ENCODE results near the gene CCR3. TPM values are rescaled to one million over a fixed set of nuclear protein-coding genes. Genes with fewer than 3 reads are reported as not detected.

Gene CCR3
- total RNA-seq, 1 experiment from 2014 or later: 0.22 TPM

- ChIA-PET CTCF (no interaction called here), POLR2A (ENCODE audit: unreplicated experiment) (no interaction called here)
- no peak overlapping the region for H3K4me3 ChIP-seq (ENCODE audit: low read length)
- peaks cover 10% of the 10 kb centered on the region; the same call in 1 of the 2 replicates for H3K4me1 ChIP-seq (ENCODE audit: insufficient read depth, low read length)
- H3F3A ChIP-seq (ENCODE audit: low read length, unreplicated experiment): no peaks in the 10 kb centered on the region
- H3K36me3 ChIP-seq (ENCODE audit: low read depth, low read length): no peaks in the 10 kb centered on the region
- no peak overlapping the region for H2AFZ ChIP-seq (ENCODE audit: low read length)
- TF ChIP-seq CTCF (conservative IDR thresholded peaks at IDR 0.05; ENCODE audit: low read depth, low read length) (no peak), EZH2 (IDR thresholded peaks at IDR 0.05; ENCODE audit: low read length, unreplicated experiment) (no peak), EZH2phosphoT487 (IDR thresholded peaks at IDR 0.05; ENCODE audit: borderline replicate concordance, low read length) (no peak)
- H3K27ac ChIP-seq (ENCODE audit: low read length): no peak overlapping the region
- H3K9me2 ChIP-seq (replicated peaks; ENCODE audit: low read length): no peaks in the 10 kb centered on the region
- H3K9ac ChIP-seq (ENCODE audit: low read length): no peak overlapping the region
- H3K4me2 ChIP-seq (ENCODE audit: low read length): no peak overlapping the region
- no TSS peak for BruUV-seq (replicated peaks)
- H4K20me1 ChIP-seq (ENCODE audit: low read length): no peaks in the 10 kb centered on the region
- ATAC-seq (no peak), DNase-seq (no peak)
- intact Hi-C loops (cut with micrococcal nuclease): no loop called here
- no peaks in the 10 kb centered on the region for H3K27me3 ChIP-seq (ENCODE audit: low read length)
- no peaks in the 10 kb centered on the region for H3K79me2 ChIP-seq (ENCODE audit: low read length)
- H3K9me3 ChIP-seq (ENCODE audit: low read length): no peaks in the 10 kb centered on the region
These were observed 59.0 kb downstream of the CCR3 start for GRCh38 chr3:46301122-46301835.

GRCh38 chr3:46303240-46303639 lies 61.0 kb downstream of the CCR3 start:
- no peaks in the 10 kb centered on the region for H3K79me2 ChIP-seq (ENCODE audit: low read length)
- no peak overlapping the region for H2AFZ ChIP-seq (ENCODE audit: low read length)
- ATAC-seq (no peak), DNase-seq (no peak)
- H3K27ac ChIP-seq (ENCODE audit: low read length): no peak overlapping the region
- TF ChIP-seq EZH2 (IDR thresholded peaks at IDR 0.05; ENCODE audit: low read length, unreplicated experiment) (no peak), CTCF (conservative IDR thresholded peaks at IDR 0.05; ENCODE audit: low read depth, low read length) (no peak), EZH2phosphoT487 (IDR thresholded peaks at IDR 0.05; ENCODE audit: borderline replicate concordance, low read length) (no peak)
- H3K4me1 ChIP-seq (ENCODE audit: insufficient read depth, low read length): no peaks in the 10 kb centered on the region; the same call in 1 of the 2 replicates
- H3K9ac ChIP-seq (ENCODE audit: low read length): no peak overlapping the region
- H3K36me3 ChIP-seq (ENCODE audit: low read depth, low read length): no peaks in the 10 kb centered on the region
- no TSS peak for BruUV-seq (replicated peaks)
- H3K27me3 ChIP-seq (ENCODE audit: low read length): no peaks in the 10 kb centered on the region
- H4K20me1 ChIP-seq (ENCODE audit: low read length): no peaks in the 10 kb centered on the region
- no peak overlapping the region for H3K4me3 ChIP-seq (ENCODE audit: low read length)
- ChIA-PET POLR2A (ENCODE audit: unreplicated experiment) (no interaction called here), CTCF (no interaction called here)
- H3K9me3 ChIP-seq (ENCODE audit: low read length): no peaks in the 10 kb centered on the region
- H3K4me2 ChIP-seq (ENCODE audit: low read length): no peak overlapping the region
- H3F3A ChIP-seq (ENCODE audit: low read length, unreplicated experiment): no peaks in the 10 kb centered on the region
- no peaks in the 10 kb centered on the region for H3K9me2 ChIP-seq (replicated peaks; ENCODE audit: low read length)
- intact Hi-C loops (cut with micrococcal nuclease): no loop called here

GRCh38 chr3:46304739-46305138 lies 62.5 kb downstream of the CCR3 start:
- DNase-seq (no peak), ATAC-seq (no peak)
- no peak overlapping the region for H2AFZ ChIP-seq (ENCODE audit: low read length)
- H3F3A ChIP-seq (ENCODE audit: low read length, unreplicated experiment): no peaks in the 10 kb centered on the region
- CTCF ChIA-PET: no interaction called here
- no peak overlapping the region for H3K4me2 ChIP-seq (ENCODE audit: low read length)
- BruUV-seq (replicated peaks): no TSS peak
- TF ChIP-seq CTCF (conservative IDR thresholded peaks at IDR 0.05; ENCODE audit: low read depth, low read length) (no peak), EZH2 (IDR thresholded peaks at IDR 0.05; ENCODE audit: low read length, unreplicated experiment) (no peak), EZH2phosphoT487 (IDR thresholded peaks at IDR 0.05; ENCODE audit: borderline replicate concordance, low read length) (no peak)
- no peaks in the 10 kb centered on the region for H3K9me3 ChIP-seq (ENCODE audit: low read length)
- no peak overlapping the region for H3K9ac ChIP-seq (ENCODE audit: low read length)
- intact Hi-C loops (cut with micrococcal nuclease): no loop called here
- no peaks in the 10 kb centered on the region; the same call in 1 of the 2 replicates for H3K4me1 ChIP-seq (ENCODE audit: insufficient read depth, low read length)
- H3K79me2 ChIP-seq (ENCODE audit: low read length): no peaks in the 10 kb centered on the region
- no peak overlapping the region for H3K4me3 ChIP-seq (ENCODE audit: low read length)
- H4K20me1 ChIP-seq (ENCODE audit: low read length): no peaks in the 10 kb centered on the region
- H3K36me3 ChIP-seq (ENCODE audit: low read depth, low read length): no peaks in the 10 kb centered on the region
- POLR2A ChIA-PET (ENCODE audit: unreplicated experiment): no interaction called here
- H3K27me3 ChIP-seq (ENCODE audit: low read length): no peaks in the 10 kb centered on the region
- H3K27ac ChIP-seq (ENCODE audit: low read length): no peak overlapping the region
- H3K9me2 ChIP-seq (replicated peaks; ENCODE audit: low read length): no peaks in the 10 kb centered on the region
